Measurements from ENCODE around the gene INPP5B. TPM values are rescaled to one million over a fixed set of nuclear protein-coding genes. Genes with fewer than 3 reads are reported as not detected.

Gene INPP5B
- total and polyA plus RNA-seq, 2 of the 13 experiments (the other 11 are each of a cell fraction or from before 2014, with no cell fraction given) = 9.0 to 9.8 TPM

DNA sequence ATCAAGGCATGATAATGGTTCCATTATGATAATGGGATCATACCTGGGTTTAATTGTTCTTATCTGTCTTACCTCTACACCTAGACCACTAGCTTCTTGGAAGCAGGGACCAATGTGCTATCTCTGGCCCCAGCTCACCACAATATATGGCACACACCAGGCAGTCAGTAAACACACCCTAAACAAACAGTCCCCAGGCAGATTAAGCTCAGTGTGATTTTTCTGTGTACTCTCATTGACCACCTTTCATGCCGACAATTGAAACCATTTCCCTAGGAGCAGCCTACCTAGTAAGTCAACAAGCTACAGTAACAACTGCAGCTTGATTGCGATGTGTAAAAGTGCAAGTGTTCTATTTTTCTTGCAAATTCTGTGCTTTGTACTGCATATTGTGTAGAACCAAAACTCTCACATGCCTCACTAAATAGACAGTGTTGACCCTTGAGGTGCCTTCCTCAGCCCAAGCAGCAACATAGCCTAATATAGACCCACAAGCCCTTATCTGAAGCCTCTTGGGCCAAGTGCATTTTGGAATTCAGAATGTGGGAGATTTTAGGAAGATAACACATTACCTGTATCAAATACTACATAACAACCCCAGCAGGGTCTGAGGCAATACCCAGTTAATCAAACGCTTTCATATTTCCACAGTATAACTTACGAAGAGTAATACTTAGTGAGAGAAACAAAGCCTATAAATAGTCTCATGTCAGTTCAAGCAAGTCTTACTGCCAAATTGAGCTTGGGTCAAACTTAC is 32.0 kb downstream of the INPP5B start (continued):
- TF ChIP-seq FOXJ3 (CRISPR knock-in tag; IDR thresholded peaks at IDR 0.05; ENCODE audit: borderline replicate concordance) (peak; percentile 36; the same call in 1 of the 2 replicates), ZNF232 (CRISPR knock-in tag; IDR thresholded peaks at IDR 0.05; ENCODE audit: borderline replicate concordance) (no peak), ZNF713 (CRISPR knock-in tag; IDR thresholded peaks at IDR 0.05) (no peak), ZNF550 (CRISPR knock-in tag; IDR thresholded peaks at IDR 0.05; ENCODE audit: borderline replicate concordance) (no peak), CENPT (CRISPR knock-in tag; IDR thresholded peaks at IDR 0.05; ENCODE audit: low read depth) (no peak), ZSCAN9 (CRISPR knock-in tag; IDR thresholded peaks at IDR 0.05; ENCODE audit: borderline replicate concordance) (no peak), SMAD1 (CRISPR knock-in tag; IDR thresholded peaks at IDR 0.05; ENCODE audit: borderline replicate concordance, low read depth) (no peak), ZNF678 (CRISPR knock-in tag; IDR thresholded peaks at IDR 0.05) (no peak), SOX6 (IDR thresholded peaks at IDR 0.05) (no peak), SOX6 (CRISPR knock-in tag; IDR thresholded peaks at IDR 0.05) (peak; percentile 63), GTF2F1 (IDR thresholded peaks at IDR 0.05; ENCODE audit: low read length) (no peak), ZNF614 (CRISPR knock-in tag; IDR thresholded peaks at IDR 0.05; ENCODE audit: borderline replicate concordance) (no peak), ZNF530 (CRISPR knock-in tag; IDR thresholded peaks at IDR 0.05; ENCODE audit: low read depth) (no peak), DNMT1 (CRISPR knock-in tag; IDR thresholded peaks at IDR 0.05) (no peak), AFF4 (CRISPR knock-in tag; IDR thresholded peaks at IDR 0.05) (no peak), ZNF142 (CRISPR knock-in tag; IDR thresholded peaks at IDR 0.05) (no peak), IRX3 (CRISPR knock-in tag; IDR thresholded peaks at IDR 0.05; ENCODE audit: borderline replicate concordance, low read depth) (no peak)
- TF ChIP-seq, protein P1, sequence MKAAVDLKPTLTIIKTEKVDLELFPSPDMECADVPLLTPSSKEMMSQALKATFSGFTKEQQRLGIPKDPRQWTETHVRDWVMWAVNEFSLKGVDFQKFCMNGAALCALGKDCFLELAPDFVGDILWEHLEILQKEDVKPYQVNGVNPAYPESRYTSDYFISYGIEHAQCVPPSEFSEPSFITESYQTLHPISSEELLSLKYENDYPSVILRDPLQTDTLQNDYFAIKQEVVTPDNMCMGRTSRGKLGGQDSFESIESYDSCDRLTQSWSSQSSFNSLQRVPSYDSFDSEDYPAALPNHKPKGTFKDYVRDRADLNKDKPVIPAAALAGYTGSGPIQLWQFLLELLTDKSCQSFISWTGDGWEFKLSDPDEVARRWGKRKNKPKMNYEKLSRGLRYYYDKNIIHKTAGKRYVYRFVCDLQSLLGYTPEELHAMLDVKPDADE (CRISPR knock-in tag; IDR thresholded peaks at IDR 0.05) = no peak
